ENCODE measurements around the gene SYT9.

Gene SYT9

GRCh38 chr11:7257724-7258123 lies 6.0 kb downstream of the SYT9 start:
- no peak for TF ChIP-seq TAF1 (IDR thresholded peaks at IDR 0.05; ENCODE audit: borderline replicate concordance, insufficient read depth, low read length)
- TF ChIP-seq POLR2AphosphoS5 (IDR thresholded peaks at IDR 0.05; ENCODE audit: low read depth, low read length), result no peak
- TF ChIP-seq REST (IDR thresholded peaks at IDR 0.05; ENCODE audit: insufficient read depth in 1 of 2, low read depth in 2 of 2, low read length in 2 of 2), result no peak
- TF ChIP-seq FOXP2 (optimal IDR thresholded peaks at IDR 0.05; ENCODE audit: borderline replicate concordance, extremely low read depth, extremely low read length, insufficient read depth), result no peak
- no peak for TF ChIP-seq SIN3A (IDR thresholded peaks at IDR 0.05; ENCODE audit: borderline replicate concordance, insufficient read depth, low read length)

GRCh38 chr11:7261578-7261977 lies 9.9 kb downstream of the SYT9 start:
- TF ChIP-seq REST (IDR thresholded peaks at IDR 0.05; ENCODE audit: insufficient read depth in 1 of 2, low read depth in 2 of 2, low read length in 2 of 2) (no peak), FOXP2 (optimal IDR thresholded peaks at IDR 0.05; ENCODE audit: borderline replicate concordance, extremely low read depth, extremely low read length, insufficient read depth) (no peak)

- no peak for TF ChIP-seq TAF1 (IDR thresholded peaks at IDR 0.05; ENCODE audit: borderline replicate concordance, insufficient read depth, low read length)
- no peak for TF ChIP-seq REST (IDR thresholded peaks at IDR 0.05; ENCODE audit: insufficient read depth in 1 of 2, low read depth in 2 of 2, low read length in 2 of 2)
- no peak for TF ChIP-seq POLR2AphosphoS5 (IDR thresholded peaks at IDR 0.05; ENCODE audit: low read depth, low read length)
- TF ChIP-seq FOXP2 (optimal IDR thresholded peaks at IDR 0.05; ENCODE audit: borderline replicate concordance, extremely low read depth, extremely low read length, insufficient read depth), result no peak
- no peak for TF ChIP-seq SIN3A (IDR thresholded peaks at IDR 0.05; ENCODE audit: borderline replicate concordance, insufficient read depth, low read length)
Observed at GRCh38 chr11:7262672-7263071, 11.0 kb downstream of the SYT9 start.

- TF ChIP-seq POLR2AphosphoS5 (IDR thresholded peaks at IDR 0.05; ENCODE audit: low read depth, low read length) (no peak), REST (IDR thresholded peaks at IDR 0.05; ENCODE audit: insufficient read depth in 1 of 2, low read depth in 2 of 2, low read length in 2 of 2) (no peak), FOXP2 (optimal IDR thresholded peaks at IDR 0.05; ENCODE audit: borderline replicate concordance, extremely low read depth, extremely low read length, insufficient read depth) (no peak), SIN3A (IDR thresholded peaks at IDR 0.05; ENCODE audit: borderline replicate concordance, insufficient read depth, low read length) (no peak), TAF1 (IDR thresholded peaks at IDR 0.05; ENCODE audit: borderline replicate concordance, insufficient read depth, low read length) (no peak)
Observed at GRCh38 chr11:7263842-7264241, 12.1 kb downstream of the SYT9 start.

GRCh38 chr11:7268758-7269157 lies 17.1 kb downstream of the SYT9 start:
- TF ChIP-seq REST (IDR thresholded peaks at IDR 0.05; ENCODE audit: insufficient read depth in 1 of 2, low read depth in 2 of 2, low read length in 2 of 2), result no peak
- TF ChIP-seq TAF1 (IDR thresholded peaks at IDR 0.05; ENCODE audit: borderline replicate concordance, insufficient read depth, low read length), result no peak
- no peak for TF ChIP-seq POLR2AphosphoS5 (IDR thresholded peaks at IDR 0.05; ENCODE audit: low read depth, low read length)
- no peak for TF ChIP-seq FOXP2 (optimal IDR thresholded peaks at IDR 0.05; ENCODE audit: borderline replicate concordance, extremely low read depth, extremely low read length, insufficient read depth)
- TF ChIP-seq SIN3A (IDR thresholded peaks at IDR 0.05; ENCODE audit: borderline replicate concordance, insufficient read depth, low read length), result no peak

All from PFSK-1 (cell line).